NCI-H1048 (cell line): ENCODE data around the gene SH3RF1.

ENCODE experiments used
- DNase-seq: peaks from one replicate; lab custom pipeline; 2025; lab: John Stamatoyannopoulos, UW

SH3RF1 gene

GRCh38 chr4:169275180-169275579 lies 4.4 kb upstream of the SH3RF1 start:
- no peak for DNase-seq

- DNase-seq, result no peak
These were observed 3.3 kb upstream of the SH3RF1 start for GRCh38 chr4:169274033-169274432.

DNA sequence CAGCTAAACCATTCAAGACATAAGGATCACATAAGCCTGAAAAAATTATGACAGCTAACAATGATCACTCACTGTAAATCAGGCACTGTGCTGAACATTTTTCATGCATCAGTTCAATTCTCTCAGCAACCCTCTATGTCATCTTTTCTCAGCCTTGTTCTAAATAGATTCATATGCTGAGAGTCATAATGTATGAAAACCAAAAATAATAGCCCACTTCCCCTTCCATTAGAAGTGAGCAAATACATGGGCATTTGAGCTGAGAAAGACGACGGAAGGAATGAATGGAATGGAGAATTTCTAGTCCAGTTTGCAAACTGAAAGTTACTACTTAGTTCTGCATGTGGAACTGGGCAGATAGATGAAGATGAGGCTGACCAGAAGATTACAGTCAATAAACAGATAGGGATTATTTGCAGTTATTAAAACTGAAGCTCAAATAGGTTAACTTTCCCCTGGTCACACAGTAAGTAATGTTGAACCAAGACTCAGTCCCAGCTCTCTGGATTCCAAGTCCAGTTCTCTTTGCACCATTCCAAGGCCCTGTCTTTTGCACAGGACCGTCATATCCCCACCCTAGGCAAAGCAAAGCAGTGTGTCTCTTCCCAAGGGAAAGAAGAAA lies 1.6 kb upstream of the SH3RF1 start:
- DNase-seq, result no peak

DNA sequence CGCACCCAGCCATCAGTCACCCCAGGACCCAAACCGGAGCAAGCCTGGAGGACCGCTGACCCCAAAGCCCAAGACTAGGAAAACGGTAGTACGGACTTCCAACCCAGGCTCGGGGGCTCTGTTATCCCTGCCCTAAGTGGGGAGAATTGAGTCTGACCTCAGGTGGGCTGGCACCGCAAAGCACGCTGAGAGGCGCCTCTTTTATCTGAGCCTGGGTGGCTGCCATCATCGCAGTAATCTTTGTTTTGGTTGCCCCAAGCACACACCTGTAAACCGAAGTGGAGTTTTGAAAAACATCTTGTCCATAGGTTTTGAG lies 894 bp upstream of the SH3RF1 start:
- no peak for DNase-seq

DNA sequence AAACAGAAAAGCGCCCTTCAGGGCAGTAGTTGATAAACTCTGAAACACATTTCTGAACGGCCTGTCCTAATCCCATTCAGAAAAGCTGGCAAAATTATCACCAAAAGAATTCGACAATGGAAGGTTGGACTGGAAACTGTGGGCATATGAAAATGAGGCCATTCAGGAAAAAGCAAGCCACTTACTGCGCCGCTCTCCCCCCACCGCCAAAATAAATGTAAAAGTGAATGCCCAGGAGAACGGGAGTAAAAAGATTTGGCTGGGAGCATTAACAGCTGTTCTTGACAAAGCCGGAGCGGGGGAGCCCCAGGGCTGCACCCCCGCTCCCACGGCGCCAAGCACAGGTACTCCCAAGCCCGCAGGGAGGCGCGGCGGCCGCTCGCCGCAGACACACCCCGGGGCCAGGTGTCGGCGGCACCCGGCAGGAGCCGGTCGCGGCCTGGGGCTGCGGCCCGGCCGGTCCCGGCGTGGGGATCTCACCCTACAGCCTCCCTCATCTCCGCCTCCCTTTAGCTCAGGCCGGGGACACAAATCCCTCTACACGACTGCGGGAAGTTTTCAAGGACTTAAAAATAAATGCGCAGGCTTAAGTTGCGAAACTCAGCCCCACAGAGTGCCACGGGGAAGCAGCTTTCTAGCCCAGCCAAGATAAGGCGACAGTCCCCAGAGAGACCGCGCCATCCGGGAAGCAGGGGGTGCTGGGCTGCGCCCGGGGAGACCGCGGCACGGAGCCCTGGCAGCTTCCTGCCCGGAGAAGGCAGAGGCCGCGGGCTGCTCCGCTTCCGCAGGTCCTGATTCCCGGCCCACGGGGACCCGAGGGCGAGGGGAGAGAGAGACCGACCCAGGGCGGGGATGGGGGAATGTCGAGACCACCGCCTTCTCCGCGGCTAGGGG lies 593 bp downstream of the SH3RF1 start:
- DNase-seq, result peak; percentile 29

DNA sequence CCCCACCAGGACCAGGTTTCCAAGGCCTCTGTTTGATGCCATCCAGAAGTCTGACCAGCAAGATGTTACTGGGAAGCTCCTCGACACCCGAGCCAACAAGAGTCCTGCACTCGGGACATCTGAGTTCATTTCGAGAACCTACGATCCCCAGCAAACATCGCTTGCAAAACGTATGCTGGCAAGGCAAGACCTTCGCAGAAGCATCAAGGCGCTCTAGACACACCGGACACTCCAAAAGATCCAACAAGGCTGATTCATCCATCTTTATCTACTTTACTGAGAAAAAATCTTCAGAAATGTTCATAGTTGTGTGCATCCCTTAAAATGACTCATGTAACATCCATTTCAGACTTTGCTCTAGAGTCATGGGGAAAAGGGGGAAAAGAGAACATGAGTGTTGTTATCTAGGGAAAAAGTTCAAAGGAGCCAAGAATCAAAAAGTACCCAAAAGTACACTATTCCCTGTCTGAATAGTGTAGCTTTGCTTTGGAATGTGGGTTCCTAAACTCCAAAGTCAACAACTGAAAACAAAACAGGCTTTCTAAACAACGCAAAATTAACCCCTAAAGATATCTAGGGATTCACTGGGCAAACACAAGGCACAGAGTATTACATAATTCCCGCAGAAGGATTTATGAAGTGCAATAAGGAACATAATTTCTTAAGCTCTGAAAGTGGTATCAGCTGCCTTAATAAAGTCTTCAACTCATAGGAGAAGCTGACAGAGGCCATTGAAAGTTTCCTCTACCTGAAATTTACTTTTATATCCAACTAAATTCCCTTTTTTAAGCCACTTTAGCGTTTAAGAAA lies 1.6 kb downstream of the SH3RF1 start:
- DNase-seq, result no peak

GRCh38 chr4:169267070-169267469 lies 3.7 kb downstream of the SH3RF1 start:
- DNase-seq, result no peak

DNA sequence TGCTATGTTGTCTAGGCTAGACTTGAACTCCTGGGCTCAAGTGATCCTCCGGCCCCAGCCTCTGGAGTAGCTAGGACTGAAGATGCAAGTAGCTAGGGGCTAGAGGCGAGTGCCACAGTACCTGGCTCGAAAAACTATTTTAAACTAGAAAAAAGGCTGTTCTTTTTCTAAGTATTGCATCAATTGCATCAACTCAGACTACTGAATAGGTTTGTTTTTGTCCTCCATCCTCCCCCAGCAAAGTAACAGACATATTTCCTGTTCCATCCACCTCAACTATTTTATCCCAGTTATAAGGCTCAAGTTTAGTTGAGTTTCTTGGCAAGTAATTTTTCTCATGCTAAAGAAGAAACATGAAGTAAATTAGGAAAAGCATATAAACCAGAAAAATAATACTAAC lies 4.1 kb downstream of the SH3RF1 start:
- no peak for DNase-seq

DNA sequence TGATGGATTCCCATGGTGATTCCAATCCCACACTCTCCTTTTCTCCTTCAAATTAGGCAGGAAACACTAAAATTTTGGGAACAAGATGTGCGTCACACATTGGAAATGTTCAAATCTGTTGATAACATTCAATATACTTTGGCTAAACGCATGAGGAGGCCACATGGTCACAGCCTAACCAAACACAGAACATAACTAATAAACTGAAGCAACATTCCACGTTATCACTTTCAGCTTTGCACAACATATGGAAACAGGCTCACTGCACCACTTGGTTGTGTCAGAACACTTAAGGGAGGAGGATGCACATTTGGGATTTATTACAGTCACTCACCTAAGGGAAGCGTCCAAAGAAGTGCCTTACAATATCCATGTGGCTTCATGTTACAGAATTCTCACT lies 4.7 kb downstream of the SH3RF1 start:
- DNase-seq, result no peak

- DNase-seq, result no peak
These were observed 6.9 kb downstream of the SH3RF1 start for GRCh38 chr4:169263791-169264392.

- DNase-seq, result no peak
These were observed 10.4 kb downstream of the SH3RF1 start for GRCh38 chr4:169260217-169260866.

DNA sequence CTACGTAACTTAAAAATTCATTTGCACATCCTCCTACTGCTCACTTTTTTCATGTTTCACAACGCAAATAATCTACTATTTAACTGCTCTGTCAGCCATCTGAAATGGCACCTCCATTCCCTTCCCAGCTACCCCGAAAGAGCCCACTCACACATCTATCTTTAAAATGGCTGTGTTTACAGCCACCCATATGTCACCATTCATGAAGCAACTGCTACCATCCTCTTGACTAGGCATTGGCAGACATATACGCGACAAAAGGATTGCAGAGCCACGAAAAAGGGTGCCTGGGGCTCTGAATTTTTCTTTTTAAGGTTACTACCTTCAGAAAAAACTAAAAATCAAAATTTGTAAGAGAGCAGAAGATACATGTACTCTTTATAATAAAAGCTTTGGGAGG lies 11.5 kb downstream of the SH3RF1 start:
- DNase-seq, result no peak

DNA sequence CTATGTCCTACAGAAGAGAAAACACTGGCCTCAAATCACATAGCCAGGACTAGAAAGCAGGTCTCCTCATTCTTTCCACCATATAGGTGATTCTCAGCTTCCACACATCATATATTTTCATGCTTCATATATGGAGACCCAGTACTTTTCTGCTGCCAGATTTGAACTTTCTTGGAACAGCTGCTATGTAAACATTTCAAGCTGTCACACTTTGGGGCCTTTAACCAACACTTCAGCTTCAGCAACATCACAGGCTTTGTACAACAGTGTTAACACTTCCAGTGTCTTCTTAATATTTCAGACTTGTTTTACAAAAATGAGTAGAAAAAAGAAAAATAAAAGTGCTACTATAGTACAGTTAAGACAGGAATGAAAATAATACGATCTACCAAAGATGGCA lies 12.6 kb downstream of the SH3RF1 start:
- DNase-seq, result no peak

GRCh38 chr4:169256856-169257761 lies 13.6 kb downstream of the SH3RF1 start:
- DNase-seq, result no peak

GRCh38 chr4:169256101-169256612 lies 14.6 kb downstream of the SH3RF1 start:
- no peak for DNase-seq

- DNase-seq, result no peak
These were observed 16.2 kb downstream of the SH3RF1 start for GRCh38 chr4:169254546-169254983.

GRCh38 chr4:169253904-169254303 lies 16.9 kb downstream of the SH3RF1 start:
- no peak for DNase-seq

- DNase-seq, result no peak
These were observed 17.6 kb downstream of the SH3RF1 start for GRCh38 chr4:169253113-169253671.

GRCh38 chr4:169252339-169253112 lies 18.2 kb downstream of the SH3RF1 start:
- no peak for DNase-seq
